ENCODE data around the gene GTPBP1. TPM values are rescaled to one million over a fixed set of nuclear protein-coding genes. Genes with fewer than 3 reads are reported as not detected.

Gene GTPBP1
- total and polyA plus RNA-seq, 2 donors (not counting 1 experiment from before 2014, with no cell fraction given) = 77.8 to 174 TPM

GRCh38 chr22:38737302-38738060 is 31.7 kb downstream of the GTPBP1 start:
- DNase-seq (no peak), ATAC-seq (ENCODE audit: low read depth) (no peak)
- Mint-ChIP-seq H3K27ac (peak overlapping the region; percentile 87), H3K9me3 (ENCODE audit: insufficient read depth) (no peaks in the 10 kb centered on the region), H3K27me3 (no peaks in the 10 kb centered on the region), H3K4me3 (no peak overlapping the region), H3K4me1 (peaks cover 33% of the 10 kb centered on the region)
- no peaks in the 10 kb centered on the region for H3K9me3 ChIP-seq (ENCODE audit: control extremely low read depth in 1 of 3, control insufficient read depth in 2 of 3, insufficient read depth in 1 of 3, low read length in 2 of 3)
- peaks cover 0 to 19% of the 10 kb centered on the region in 2 donors for H3K4me1 ChIP-seq (ENCODE audit: control insufficient read depth in 2 of 2, insufficient read depth in 2 of 2, low read length in 2 of 2)
- no peaks in the 10 kb centered on the region for H3K27me3 ChIP-seq (replicated peaks in 1 of 4; ENCODE audit: control extremely low read depth in 1 of 4, control insufficient read depth in 3 of 4, insufficient read depth in 4 of 4, low read length in 3 of 4)
- H3K27ac ChIP-seq (ENCODE audit: low read length in 2 of 2) = peak overlapping the region in 1 of 2 donors; percentile 30
- intact Hi-C loops (cut with micrococcal nuclease) = no loop called here
- H3K9ac ChIP-seq (ENCODE audit: low read length) = no peak overlapping the region
- peaks cover 98% of the 10 kb centered on the region for H4K20me1 ChIP-seq (ENCODE audit: control insufficient read depth, insufficient read depth, low read length, poor library complexity, severe bottlenecking)
- H3K4me2 ChIP-seq (replicated peaks; ENCODE audit: low read depth, low read length, poor library complexity, severe bottlenecking) = no peak overlapping the region
- TF ChIP-seq EZH2 (IDR thresholded peaks at IDR 0.05; ENCODE audit: borderline replicate concordance, insufficient read depth, low read depth, low read length, poor library complexity, severe bottlenecking) = no peak
- TF ChIP-seq, protein P1, sequence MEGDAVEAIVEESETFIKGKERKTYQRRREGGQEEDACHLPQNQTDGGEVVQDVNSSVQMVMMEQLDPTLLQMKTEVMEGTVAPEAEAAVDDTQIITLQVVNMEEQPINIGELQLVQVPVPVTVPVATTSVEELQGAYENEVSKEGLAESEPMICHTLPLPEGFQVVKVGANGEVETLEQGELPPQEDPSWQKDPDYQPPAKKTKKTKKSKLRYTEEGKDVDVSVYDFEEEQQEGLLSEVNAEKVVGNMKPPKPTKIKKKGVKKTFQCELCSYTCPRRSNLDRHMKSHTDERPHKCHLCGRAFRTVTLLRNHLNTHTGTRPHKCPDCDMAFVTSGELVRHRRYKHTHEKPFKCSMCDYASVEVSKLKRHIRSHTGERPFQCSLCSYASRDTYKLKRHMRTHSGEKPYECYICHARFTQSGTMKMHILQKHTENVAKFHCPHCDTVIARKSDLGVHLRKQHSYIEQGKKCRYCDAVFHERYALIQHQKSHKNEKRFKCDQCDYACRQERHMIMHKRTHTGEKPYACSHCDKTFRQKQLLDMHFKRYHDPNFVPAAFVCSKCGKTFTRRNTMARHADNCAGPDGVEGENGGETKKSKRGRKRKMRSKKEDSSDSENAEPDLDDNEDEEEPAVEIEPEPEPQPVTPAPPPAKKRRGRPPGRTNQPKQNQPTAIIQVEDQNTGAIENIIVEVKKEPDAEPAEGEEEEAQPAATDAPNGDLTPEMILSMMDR (IDR thresholded peaks at IDR 0.05) = no peak
- 90% methylated on average over 14 of the region's 21 CpGs for WGBS (ENCODE audit: insufficient coverage)
- CTCF ChIA-PET = interaction anchor here (1.7 kb wide), 1 partner anchor 12 kb away, joined by 4 read pairs; no protein-coding TSS in a partner anchor
- H3K4me3 ChIP-seq (ENCODE audit: control extremely low read depth in 1 of 5, extremely low read depth in 1 of 5, insufficient read depth in 1 of 5, low read depth in 2 of 5, low read length in 4 of 5) = no peak overlapping the region
- peaks cover 1 to 92% of the 10 kb centered on the region in 2 experiments for H3K36me3 ChIP-seq (replicated peaks in 1 of 2; ENCODE audit: control extremely low read depth in 1 of 2, control insufficient read depth in 1 of 2, extremely low read depth in 1 of 2, insufficient read depth in 2 of 2, low read length in 1 of 2)
- peaks cover 13% of the 10 kb centered on the region for H3K79me2 ChIP-seq (ENCODE audit: control insufficient read depth, insufficient read depth, low read length)
- POLR2A ChIA-PET = interaction anchor here (3.5 kb wide), 1 partner anchor 14 kb away, joined by 15 read pairs; no protein-coding TSS in a partner anchor
- no peak overlapping the region for H2AFZ ChIP-seq (ENCODE audit: insufficient read depth, low read depth, low read length, poor library complexity, severe bottlenecking)

DNA sequence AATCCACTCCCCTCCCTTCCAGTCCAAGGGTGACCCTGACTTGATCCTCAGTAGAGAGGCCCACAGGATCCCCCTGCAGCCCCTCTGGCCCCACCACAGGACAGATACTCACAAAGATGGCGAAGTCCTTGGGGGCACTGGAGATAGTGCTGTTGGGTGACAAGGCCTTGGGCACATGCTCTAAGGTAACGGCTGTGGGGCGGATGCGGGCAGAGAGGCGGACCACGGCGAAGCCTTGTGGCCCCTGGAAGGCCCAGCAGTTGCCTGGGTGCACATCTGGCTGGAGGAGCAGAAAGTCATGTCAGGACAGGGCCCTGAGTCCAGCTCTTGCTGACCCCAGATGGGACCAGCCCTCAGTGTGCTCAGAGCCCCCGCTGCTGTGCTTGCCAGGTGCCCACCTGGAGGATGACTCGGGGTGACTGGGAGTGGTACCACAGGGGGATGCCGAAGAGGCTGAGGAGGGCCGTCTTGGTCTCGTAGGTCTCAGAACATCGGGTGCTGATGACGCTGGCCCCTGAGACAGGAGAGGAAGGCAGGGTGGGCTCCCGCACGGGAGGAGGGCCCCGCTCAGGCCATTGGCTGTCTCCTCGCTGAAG is 32.8 kb downstream of the GTPBP1 start:
- no peak overlapping the region for H3K4me3 Mint-ChIP-seq

More for the DNA sequence above, 32.8 kb downstream of the GTPBP1 start:
- Histone ChIP-seq H3K9me3 (ENCODE audit: control extremely low read depth in 1 of 3, control insufficient read depth in 2 of 3, insufficient read depth in 1 of 3, low read length in 2 of 3) (no peaks in the 10 kb centered on the region), H3K36me3 (replicated peaks in 1 of 2; ENCODE audit: control extremely low read depth in 1 of 2, control insufficient read depth in 1 of 2, extremely low read depth in 1 of 2, insufficient read depth in 2 of 2, low read length in 1 of 2) (peaks cover 7 to 99% of the 10 kb centered on the region in 2 experiments), H3K4me2 (replicated peaks; ENCODE audit: low read depth, low read length, poor library complexity, severe bottlenecking) (no peak overlapping the region), H2AFZ (ENCODE audit: insufficient read depth, low read depth, low read length, poor library complexity, severe bottlenecking) (no peak overlapping the region), H4K20me1 (ENCODE audit: control insufficient read depth, insufficient read depth, low read length, poor library complexity, severe bottlenecking) (peaks cover 100% of the 10 kb centered on the region), H3K27ac (ENCODE audit: low read length in 2 of 2) (no peak overlapping the region), H3K4me3 (ENCODE audit: control extremely low read depth in 1 of 5, extremely low read depth in 1 of 5, insufficient read depth in 1 of 5, low read depth in 2 of 5, low read length in 4 of 5) (no peak overlapping the region), H3K9ac (ENCODE audit: low read length) (no peak overlapping the region), H3K4me1 (ENCODE audit: control insufficient read depth in 2 of 2, insufficient read depth in 2 of 2, low read length in 2 of 2) (peaks cover 0 to 13% of the 10 kb centered on the region in 2 donors), H3K79me2 (ENCODE audit: control insufficient read depth, insufficient read depth, low read length) (peaks cover 21% of the 10 kb centered on the region), H3K27me3 (replicated peaks in 1 of 4; ENCODE audit: control extremely low read depth in 1 of 4, control insufficient read depth in 3 of 4, insufficient read depth in 4 of 4, low read length in 3 of 4) (no peaks in the 10 kb centered on the region)
- intact Hi-C loops (cut with micrococcal nuclease) = no loop called here
- DNase-seq (no peak), ATAC-seq (ENCODE audit: low read depth) (no peak)
- Mint-ChIP-seq H3K9me3 (ENCODE audit: insufficient read depth) (no peaks in the 10 kb centered on the region), H3K27me3 (no peaks in the 10 kb centered on the region), H3K27ac (no peak overlapping the region), H3K4me1 (peaks cover 27% of the 10 kb centered on the region)
- WGBS (ENCODE audit: insufficient coverage) = 95% methylated on average over 18 of the region's 18 CpGs
- ChIA-PET POLR2A (no interaction called here), CTCF (no interaction called here)
- no peak for TF ChIP-seq EZH2 (IDR thresholded peaks at IDR 0.05; ENCODE audit: borderline replicate concordance, insufficient read depth, low read depth, low read length, poor library complexity, severe bottlenecking)
- TF ChIP-seq, protein P1 (IDR thresholded peaks at IDR 0.05) = no peak
